KOPT-K1 (cell line): Measurements from ENCODE around the gene ABCA5.

ENCODE experiments used
- H3K27ac ChIP-seq: fragments of 200-600 bp; sonication (generic); 2 replicates; pipeline ENCODE4 v1.5.1; 2016; ENCODE audit warnings: antibody characterized with exemption, mild to moderate bottlenecking, low read depth, low read length; ENCODE audit not compliant: poor library complexity, severe bottlenecking
- H3K36me3 ChIP-seq: fragments of 200-600 bp; sonication (generic); 2 replicates; pipeline ENCODE4 v1.5.1; 2017; ENCODE audit warnings: antibody characterized with exemption, mild to moderate bottlenecking, low read length, moderate library complexity; ENCODE audit not compliant: insufficient read depth
- H3K9me3 ChIP-seq: fragments of 200-600 bp; sonication (generic); 2 replicates; pipeline ENCODE4 v1.5.1; 2017; ENCODE audit warnings: antibody characterized with exemption, low read length, mild to moderate bottlenecking; ENCODE audit not compliant: insufficient read depth, poor library complexity, severe bottlenecking

ABCA5 gene

DNA sequence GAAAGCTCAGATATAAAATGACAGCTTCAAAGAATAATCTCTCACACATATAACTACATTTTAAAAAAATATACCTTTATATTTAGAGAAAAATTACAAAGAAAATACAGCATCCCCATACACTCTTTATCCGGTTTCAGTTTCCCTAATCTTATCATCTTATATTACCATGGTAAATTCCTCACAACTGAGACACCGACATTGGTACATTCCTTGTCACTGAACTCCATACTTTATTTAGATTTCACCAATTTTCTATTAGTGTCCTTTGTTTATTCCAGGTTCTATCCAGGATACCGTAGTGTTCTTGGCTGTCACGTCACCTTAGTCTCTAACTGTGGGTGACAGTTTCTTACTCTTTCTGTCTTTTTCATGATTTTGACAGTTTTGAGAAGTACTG is 76.3 kb downstream of the ABCA5 start:
- no peak overlapping the region for H3K27ac ChIP-seq
- no peaks in the 10 kb centered on the region for H3K9me3 ChIP-seq
- no peaks in the 10 kb centered on the region for H3K36me3 ChIP-seq

DNA sequence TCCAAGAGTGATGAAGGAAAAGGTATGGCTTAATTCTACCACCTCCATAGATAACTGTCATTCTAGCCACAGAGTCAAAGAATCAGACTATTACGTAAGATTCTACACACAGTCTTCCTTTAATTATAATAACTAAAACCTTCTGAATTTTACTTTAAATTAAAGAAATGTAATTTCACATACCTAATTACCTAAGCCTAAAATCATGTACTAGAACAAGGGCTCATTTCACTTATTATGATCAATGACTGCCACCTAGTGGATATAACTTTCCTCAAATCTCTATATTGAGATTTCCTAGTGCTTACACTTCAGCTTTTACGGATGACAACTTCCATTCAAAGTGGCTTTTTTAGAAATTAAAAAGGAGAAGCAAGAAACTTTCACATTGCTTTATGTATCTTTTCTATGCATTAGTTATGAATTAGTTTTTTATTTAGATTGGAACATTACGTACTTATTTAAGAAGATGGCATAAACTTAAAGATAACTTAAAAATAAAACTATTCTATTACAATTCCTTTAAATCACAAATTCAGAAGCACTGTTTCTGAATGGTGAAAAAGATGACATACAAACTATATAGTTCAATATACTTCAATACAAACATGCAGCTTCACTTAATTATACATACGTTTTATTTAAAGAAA is 80.1 kb downstream of the ABCA5 start:
- Histone ChIP-seq H3K27ac (no peak overlapping the region), H3K36me3 (no peaks in the 10 kb centered on the region)

DNA sequence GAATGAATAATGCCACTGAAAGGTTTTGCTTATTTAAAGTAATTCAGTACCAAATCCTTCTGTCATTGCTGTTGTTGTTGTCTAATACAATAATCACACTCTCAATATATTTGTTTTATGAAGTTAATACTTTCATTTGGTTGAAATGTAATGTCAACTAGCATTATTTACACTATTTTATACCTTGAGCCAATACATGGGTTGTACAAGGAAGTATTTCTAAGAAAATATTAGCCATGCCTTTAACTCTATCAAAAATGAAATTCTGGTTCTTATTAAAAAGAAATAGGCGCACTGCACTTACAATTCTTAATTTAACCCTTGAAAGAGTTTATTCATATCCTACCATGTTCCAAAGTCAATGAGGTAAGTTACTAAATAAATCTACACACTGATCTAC is 80.7 kb downstream of the ABCA5 start:
- no peak overlapping the region for H3K27ac ChIP-seq
- H3K36me3 ChIP-seq = no peaks in the 10 kb centered on the region
- no peaks in the 10 kb centered on the region for H3K9me3 ChIP-seq

More for the DNA sequence above, 80.1 kb downstream of the ABCA5 start:
- no peaks in the 10 kb centered on the region for H3K9me3 ChIP-seq

DNA sequence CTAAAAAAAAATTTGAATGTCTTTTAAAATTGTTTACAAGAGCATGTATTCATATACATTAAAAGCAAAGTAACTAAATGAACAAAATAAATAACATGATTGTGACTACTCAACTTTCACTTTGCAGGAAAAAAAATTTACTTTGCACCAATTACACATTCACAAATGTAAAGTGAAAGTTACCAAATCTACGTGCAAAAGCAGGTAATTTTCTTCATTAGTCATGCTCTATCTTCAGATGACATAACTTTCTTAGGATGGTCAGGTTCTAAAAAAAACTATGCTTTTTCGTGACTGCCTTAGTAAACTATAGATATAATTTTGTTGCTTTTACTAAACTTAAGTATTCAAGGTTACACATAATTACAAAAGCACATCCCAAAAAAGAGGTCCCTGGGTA is 81.3 kb downstream of the ABCA5 start:
- H3K9me3 ChIP-seq = no peaks in the 10 kb centered on the region
- H3K27ac ChIP-seq = no peak overlapping the region
- no peaks in the 10 kb centered on the region for H3K36me3 ChIP-seq

DNA sequence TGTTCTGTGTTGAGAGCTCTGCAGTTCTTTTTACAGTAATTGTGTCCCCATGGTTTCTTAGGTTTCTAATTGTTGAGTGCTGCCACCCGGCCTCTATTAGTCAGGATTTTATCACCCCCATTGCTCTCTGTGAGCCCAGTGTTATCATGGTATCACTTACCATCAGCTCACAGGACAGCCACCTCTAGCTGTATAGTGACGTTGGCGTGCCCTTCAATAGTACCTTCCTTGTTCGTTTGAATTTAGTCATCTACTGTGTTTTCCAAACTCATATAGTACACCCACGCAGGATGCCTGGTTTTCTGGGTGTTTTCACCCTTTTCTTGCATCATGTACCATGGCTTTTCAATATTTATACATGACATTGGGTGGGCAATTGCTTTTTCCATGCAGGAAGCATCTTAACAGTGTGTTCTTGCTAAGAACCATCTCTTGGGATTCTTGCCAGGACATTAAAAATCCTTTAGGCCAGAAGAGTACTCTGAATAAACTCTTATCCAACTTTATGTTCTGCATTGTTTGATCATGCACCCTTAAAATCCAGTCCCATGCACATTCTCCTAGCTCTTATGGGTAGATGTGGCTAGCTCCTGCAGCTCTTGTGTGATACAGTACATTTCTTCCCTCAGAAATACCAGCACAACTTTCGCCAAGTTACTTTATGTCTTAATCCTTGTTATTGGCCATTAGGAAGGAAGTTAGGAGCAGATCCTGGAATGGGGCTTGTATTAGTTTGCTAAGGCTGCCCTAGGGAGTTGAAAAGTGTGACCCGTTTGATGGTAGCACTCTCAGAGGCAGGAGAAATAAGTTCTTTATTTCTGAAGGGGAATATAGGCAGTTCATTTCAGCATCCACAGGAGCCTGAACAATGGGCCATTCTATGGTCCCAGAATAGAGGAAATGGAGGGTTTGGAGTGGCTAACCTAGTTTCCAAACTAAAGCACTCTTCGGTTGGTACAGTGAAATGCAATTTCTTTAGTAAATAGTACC is 87.0 kb downstream of the ABCA5 start:
- H3K9me3 ChIP-seq = no peaks in the 10 kb centered on the region
- H3K27ac ChIP-seq = no peak overlapping the region
- no peaks in the 10 kb centered on the region for H3K36me3 ChIP-seq

DNA sequence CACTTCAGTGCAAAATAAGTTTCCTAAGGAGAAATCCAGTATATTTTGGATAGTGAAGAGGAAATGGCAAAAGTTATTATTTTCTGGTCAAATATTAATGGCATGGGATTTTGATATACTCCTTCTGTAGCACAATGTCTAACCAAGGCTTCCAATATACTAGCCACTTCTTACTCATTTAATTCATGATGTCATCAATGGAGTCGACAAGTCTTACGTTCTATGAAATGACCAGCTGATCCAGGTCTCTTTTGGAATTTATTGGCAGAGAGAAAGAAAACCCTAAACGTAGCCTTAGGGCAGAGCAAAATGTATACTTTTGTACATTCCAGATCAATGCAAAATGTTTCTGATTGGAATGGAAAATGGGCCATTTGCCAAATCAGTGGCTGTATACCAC is 90.0 kb downstream of the ABCA5 start:
- no peaks in the 10 kb centered on the region for H3K36me3 ChIP-seq
- no peaks in the 10 kb centered on the region for H3K9me3 ChIP-seq
- H3K27ac ChIP-seq = no peak overlapping the region

DNA sequence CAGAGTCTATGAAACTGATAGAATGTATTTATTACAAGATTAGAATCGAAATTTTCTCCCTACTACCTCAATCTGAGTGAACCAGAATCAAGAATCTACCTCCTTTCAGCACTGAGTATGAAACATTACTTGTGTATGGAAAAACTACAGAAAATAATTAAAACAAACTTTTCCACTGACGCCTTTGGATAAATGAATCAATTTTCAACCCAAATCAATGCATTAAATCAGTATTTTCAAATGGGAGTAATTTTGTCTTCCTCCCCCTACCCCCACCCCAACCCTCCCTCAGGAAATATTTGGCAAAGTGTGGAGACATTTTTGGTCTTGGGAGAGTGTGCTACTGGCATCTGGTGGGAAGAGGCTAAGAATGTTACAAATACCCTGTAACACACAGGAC is 90.5 kb downstream of the ABCA5 start:
- no peaks in the 10 kb centered on the region for H3K36me3 ChIP-seq
- H3K27ac ChIP-seq = no peak overlapping the region
- H3K9me3 ChIP-seq = no peaks in the 10 kb centered on the region

DNA sequence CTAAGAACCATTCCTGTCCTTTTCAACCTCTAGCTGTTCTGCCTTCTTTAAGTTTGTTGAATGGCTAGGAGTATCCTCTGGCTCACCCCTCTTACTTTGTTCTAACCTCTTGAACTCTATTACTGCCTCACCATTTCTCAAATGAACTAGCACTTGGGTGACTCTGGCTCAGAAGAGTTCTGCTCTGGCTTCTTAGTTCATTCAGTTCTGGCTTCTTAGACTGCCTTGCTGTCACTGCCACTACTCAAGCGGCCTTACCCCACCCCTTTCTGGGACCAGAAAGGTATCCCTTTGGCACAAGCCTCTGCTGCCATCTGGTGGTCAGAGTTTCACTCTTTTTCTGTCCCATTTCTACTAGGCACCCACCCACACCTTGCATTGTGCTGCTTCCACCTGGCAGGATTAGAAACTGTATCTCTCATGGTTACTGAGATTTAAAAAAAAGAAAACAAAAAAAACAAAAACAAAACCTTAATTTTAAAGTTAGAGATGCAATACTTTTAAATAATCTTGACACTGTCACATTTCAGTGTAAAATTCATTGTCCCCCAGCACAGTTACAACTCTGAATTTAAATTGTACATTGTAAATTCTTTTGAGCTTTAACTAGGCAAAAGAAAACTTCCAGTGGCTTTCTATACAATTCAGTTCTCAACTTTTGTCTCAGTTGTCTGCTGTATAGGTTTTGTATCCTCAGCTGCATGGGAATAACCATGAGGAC is 91.4 kb downstream of the ABCA5 start:
- Histone ChIP-seq H3K9me3 (no peaks in the 10 kb centered on the region), H3K27ac (no peak overlapping the region), H3K36me3 (no peaks in the 10 kb centered on the region)

DNA sequence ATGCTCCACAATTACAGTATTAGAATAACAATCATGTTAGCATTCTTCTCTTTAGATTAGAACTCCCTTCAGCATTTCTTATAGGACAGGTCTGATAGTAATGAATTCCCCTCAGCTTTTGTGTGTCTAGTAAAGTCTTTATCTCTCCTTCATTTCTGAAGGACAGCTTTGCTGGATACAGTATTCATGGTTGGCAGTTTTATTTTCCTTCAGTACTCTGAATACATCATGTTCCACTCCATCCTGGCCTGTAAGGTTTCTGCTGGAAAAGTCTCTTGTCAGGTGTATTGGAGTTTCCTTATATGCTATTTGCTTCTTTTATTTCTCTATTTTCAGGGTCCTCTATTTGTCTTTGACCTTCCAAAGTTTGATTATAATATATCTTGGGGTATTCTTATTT is 94.3 kb downstream of the ABCA5 start:
- Histone ChIP-seq H3K9me3 (no peaks in the 10 kb centered on the region), H3K27ac (no peak overlapping the region), H3K36me3 (no peaks in the 10 kb centered on the region)

DNA sequence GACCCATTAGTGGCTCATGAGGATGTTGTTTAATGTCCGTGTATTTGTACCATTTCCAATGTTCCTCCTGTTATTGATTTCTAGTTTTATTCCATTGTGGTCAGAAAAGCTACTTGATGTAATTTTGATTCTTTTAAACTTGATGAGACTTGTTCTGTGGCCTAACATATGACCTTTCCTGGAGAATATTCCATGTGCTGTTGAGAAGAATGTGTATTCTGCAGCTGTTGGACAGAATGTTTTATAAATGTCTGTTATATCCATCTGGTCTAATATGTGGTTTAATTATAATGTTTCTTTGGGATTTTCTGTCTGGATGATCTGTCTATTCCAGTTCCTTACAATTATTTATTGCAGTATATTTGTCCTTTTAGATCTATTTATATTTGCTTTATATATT is 95.4 kb downstream of the ABCA5 start:
- H3K27ac ChIP-seq = no peak overlapping the region
- H3K36me3 ChIP-seq = no peaks in the 10 kb centered on the region
- H3K9me3 ChIP-seq = no peaks in the 10 kb centered on the region

DNA sequence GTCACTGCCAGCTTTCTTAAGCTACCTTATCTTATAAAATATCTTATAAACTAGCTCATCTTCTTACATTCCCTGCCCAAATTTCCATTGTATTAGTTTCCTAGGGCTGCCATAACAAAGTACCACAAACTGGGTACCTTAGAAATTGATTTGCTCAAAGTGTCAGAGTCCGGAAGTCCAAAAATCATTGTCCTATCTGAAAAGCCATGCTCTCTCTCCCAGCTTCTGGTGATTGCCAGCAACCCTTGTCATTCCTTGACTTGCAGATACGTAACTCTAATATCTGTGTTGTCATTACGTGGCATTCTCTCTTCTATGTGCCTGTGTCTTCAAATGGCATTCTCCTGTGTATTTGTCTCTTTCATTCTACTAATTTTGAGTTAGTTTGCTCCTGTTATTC is 96.0 kb downstream of the ABCA5 start:
- Histone ChIP-seq H3K27ac (no peak overlapping the region), H3K36me3 (no peaks in the 10 kb centered on the region), H3K9me3 (no peaks in the 10 kb centered on the region)

DNA sequence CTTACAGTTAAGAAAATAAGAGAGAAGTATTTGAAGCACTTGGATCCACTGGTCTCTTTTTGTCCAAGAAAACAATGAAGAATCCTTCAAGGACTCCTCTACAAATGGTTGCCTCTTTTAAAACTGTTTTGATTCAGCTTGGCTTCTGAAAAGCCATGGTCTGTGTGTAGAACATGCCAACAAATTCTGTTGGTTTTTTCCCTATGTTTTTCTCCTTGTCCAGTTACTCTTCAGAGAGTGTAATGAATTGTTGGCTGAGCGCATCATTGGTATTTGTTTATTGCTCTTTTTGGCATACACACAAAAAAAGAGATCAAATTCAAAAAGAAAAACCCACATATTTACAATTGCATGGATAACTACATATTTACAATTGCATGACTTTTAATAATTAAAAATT is 98.4 kb downstream of the ABCA5 start, which contains the start of gene ABCA10:
Gene ABCA10 (minus strand): TSS at position 249 of the 400 bp plus-strand sequence. CDS start 3,466 bp downstream, outside the sequence.
- no peaks in the 10 kb centered on the region for H3K36me3 ChIP-seq
- no peaks in the 10 kb centered on the region for H3K9me3 ChIP-seq
- H3K27ac ChIP-seq = no peak within 1 kb of the TSS

DNA sequence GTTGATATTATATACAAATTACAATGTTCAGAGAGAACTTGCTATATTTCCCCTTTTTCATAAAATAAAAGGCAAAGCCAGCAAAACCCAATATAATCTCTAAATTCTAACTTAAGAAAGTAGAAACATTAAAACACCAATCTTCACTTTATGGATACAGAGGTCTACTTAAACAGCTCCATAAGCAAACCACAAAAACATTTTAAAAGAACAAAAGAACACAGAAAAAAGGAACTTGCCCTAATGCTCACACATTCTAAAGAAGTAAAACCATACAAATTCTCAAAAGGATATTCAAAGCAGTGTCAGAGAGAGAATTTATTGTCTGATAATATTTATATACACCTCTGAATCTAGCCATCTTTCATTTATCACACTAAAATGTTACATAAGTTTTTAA is 98.9 kb downstream of the ABCA5 start:
- Histone ChIP-seq H3K27ac (no peak overlapping the region), H3K36me3 (no peaks in the 10 kb centered on the region), H3K9me3 (no peaks in the 10 kb centered on the region)

DNA sequence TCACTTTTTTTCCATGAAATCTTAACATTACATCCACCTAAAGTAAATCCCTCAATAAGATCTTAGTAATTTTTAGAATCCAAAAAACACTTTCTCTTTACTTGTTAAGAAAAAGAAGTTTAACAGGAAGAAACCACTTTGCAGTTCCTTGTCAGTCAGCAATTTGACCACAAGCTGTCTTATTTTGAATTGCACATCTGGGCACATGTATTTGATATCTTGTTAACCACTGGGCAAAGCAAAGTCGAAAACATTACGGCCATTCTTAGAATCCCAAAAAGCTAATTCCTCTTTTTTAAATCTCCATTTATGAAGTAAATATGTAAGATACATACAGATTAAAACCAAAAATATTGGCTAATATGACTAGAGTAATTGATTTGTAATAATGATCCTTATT is 99.4 kb downstream of the ABCA5 start:
- Histone ChIP-seq H3K9me3 (no peaks in the 10 kb centered on the region), H3K36me3 (no peaks in the 10 kb centered on the region), H3K27ac (no peak overlapping the region)

DNA sequence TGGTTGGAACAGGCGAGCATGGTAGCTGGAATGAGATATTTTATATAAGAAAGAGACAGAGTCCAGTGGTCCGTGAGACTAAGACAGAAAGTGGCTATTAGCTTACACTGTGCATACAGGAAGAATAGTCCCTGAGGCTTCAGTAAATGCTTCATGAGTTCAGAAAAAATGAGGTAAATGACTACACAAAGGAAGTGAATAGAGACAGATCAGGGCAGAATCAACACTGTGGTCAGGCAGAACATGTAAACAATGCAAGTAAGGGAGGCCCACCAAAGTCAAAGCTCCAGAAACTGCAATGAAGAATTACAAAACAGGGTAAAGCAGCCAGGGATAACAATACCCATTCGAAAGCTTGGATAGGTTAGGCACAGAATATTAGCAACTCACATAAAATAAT is 103.1 kb downstream of the ABCA5 start:
- no peaks in the 10 kb centered on the region for H3K9me3 ChIP-seq
- no peak overlapping the region for H3K27ac ChIP-seq
- no peaks in the 10 kb centered on the region for H3K36me3 ChIP-seq
